Heart left ventricle (tissue), 13 donors: ENCODE measurements around the gene SNX30.

ENCODE experiments used
- CTCF ChIP-seq, 12 donors: fragments of 200-600 bp; sonication (generic) in 4 of 12; IDR thresholded peaks; one replicate each; pipeline versions ENCODE4 v1.5.0 to v1.8.0; 2018 to 2022; ENCODE audit warnings: antibody characterized with exemption in 12 of 12, mild to moderate bottlenecking in 5 of 12
- POLR2A ChIP-seq, 2 donors: fragments of 450-650 bp; IDR thresholded peaks; one replicate each; pipeline ENCODE4 v1.6.1; 2017; ENCODE audit warnings: antibody characterized with exemption in 2 of 2, mild to moderate bottlenecking in 2 of 2, moderate library complexity in 2 of 2
- donor health status: ischemic (EF 13 %, LVEDD 7.1; RV severe dilation, severe dysfunction).
- donor health status: DM: no; HTN: yes; CAD: no.
- donor health status: DM: no; HTN: no; CAD: no.
- donor health status: ischemic (EF 25% LVEDD 6.9; RV normal size, moderate dysfunction).
- donor health status: ischemic (EF 25% LVEDD 5.7; RV mildly dilated, moderate dysfunction).
- donor health status: ischemic (EF 35%, LVEDD 5.7; RV mildly dilated, moderate dysfunction).
- donor health status: nonischemic (EF 11% LVEDD 7.7; RV severe dilation, severe dysfunction).
- donor health status: DM: yes; HTN: yes; CAD: no.
- donor health status: PGD.
- donor health status: ischemic (EF 29% LVEDD 5.4; RV normal size, mild dysfunction).
- donor health status: nonischemic (EF 23%, LVEDD 6.1; RV moderate dilation, normal function).

GRCh38 chr9:112725961-112726360, 24.6 kb upstream of the SNX30 start:
- TF ChIP-seq CTCF (IDR thresholded peaks at IDR 0.05), result no peak
- TF ChIP-seq POLR2A (IDR thresholded peaks at IDR 0.05), result no peak
